DMS53 treated with DMSO at 0.1 percent for 48 hours (cell line): ENCODE data around the gene VTCN1.
"Not testable (repeated sequence)": the region's sequence is repeated elsewhere in the genome, so short reads cannot be mapped to it uniquely, and the experiment has no call there.

Source experiments
- DNase-seq: peaks from one replicate; lab custom pipeline; 2025; ENCODE audit not compliant: unreplicated experiment; lab: John Stamatoyannopoulos, UW

The VTCN1 gene

GRCh38 chr1:117101858-117102257 is 108.9 kb downstream of the VTCN1 start:
- DNase-seq, result not testable (repeated sequence)

GRCh38 chr1:117101334-117101733 is 109.4 kb downstream of the VTCN1 start:
- no peak for DNase-seq

- no peak for DNase-seq
These were observed 112.3 kb downstream of the VTCN1 start for GRCh38 chr1:117098287-117098890.

GRCh38 chr1:117097443-117097842 is 113.3 kb downstream of the VTCN1 start:
- no peak for DNase-seq

- no peak for DNase-seq
These were observed 113.7 kb downstream of the VTCN1 start for GRCh38 chr1:117096951-117097408.

GRCh38 chr1:117094841-117095604 is 115.7 kb downstream of the VTCN1 start:
- DNase-seq, result no peak

GRCh38 chr1:117093870-117094621 is 116.7 kb downstream of the VTCN1 start:
- DNase-seq, result no peak
